Breast epithelium (tissue), 3 donors: ENCODE results near the gene CNTNAP2.

Experiments
- POLR2A ChIP-seq: fragments of 450-650 bp; IDR thresholded peaks from one replicate; pipeline ENCODE4 v1.6.1; 2016; ENCODE audit warnings: antibody characterized with exemption, mild to moderate bottlenecking, moderate library complexity
- TF ChIP-seq, protein P1 (sequence below), 3 donors: fragments of 450-650 bp; IDR thresholded peaks; one replicate each; pipeline ENCODE4 v1.5.1; 2016 to 2017; ENCODE audit warnings: antibody characterized with exemption in 3 of 3, mild to moderate bottlenecking in 3 of 3, moderate library complexity in 3 of 3

DNA sequence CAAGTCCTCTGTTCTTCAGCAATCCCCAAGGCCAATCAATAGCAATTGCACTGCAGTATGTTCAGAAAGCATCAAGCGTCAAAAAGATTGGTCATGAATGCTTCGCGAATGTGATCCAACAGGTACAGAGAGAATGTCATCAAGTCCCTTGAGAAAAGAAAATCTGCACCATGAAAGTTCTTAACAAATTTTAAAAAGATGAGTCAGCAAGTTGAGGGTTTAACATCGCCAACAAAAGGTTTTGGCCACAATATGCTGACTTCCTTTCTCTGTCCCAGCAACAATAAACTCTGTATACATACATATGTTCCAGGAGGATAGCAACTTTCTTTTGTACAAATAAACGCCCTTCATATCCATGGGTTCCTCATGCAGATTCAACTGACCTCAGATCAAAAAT is 2305.4 kb downstream of the CNTNAP2 start:
- TF ChIP-seq, protein P1, sequence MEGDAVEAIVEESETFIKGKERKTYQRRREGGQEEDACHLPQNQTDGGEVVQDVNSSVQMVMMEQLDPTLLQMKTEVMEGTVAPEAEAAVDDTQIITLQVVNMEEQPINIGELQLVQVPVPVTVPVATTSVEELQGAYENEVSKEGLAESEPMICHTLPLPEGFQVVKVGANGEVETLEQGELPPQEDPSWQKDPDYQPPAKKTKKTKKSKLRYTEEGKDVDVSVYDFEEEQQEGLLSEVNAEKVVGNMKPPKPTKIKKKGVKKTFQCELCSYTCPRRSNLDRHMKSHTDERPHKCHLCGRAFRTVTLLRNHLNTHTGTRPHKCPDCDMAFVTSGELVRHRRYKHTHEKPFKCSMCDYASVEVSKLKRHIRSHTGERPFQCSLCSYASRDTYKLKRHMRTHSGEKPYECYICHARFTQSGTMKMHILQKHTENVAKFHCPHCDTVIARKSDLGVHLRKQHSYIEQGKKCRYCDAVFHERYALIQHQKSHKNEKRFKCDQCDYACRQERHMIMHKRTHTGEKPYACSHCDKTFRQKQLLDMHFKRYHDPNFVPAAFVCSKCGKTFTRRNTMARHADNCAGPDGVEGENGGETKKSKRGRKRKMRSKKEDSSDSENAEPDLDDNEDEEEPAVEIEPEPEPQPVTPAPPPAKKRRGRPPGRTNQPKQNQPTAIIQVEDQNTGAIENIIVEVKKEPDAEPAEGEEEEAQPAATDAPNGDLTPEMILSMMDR (IDR thresholded peaks at IDR 0.05): no peak
- TF ChIP-seq POLR2A: no peak
